ENCODE measurements around the gene ATP9B. TPM values are rescaled to one million over a fixed set of nuclear protein-coding genes. Genes with fewer than 3 reads are reported as not detected.

ATP9B gene
- total RNA-seq, 1 experiment from 2014 or later, result 15.6 TPM

GRCh38 chr18:79111483-79111882, 42.3 kb downstream of the ATP9B start:
- POLR2A ChIA-PET (ENCODE audit: unreplicated experiment), result no interaction called here
- Histone ChIP-seq H3K4me1 (ENCODE audit: insufficient read depth, low read length) (no peaks in the 10 kb centered on the region), H3K9ac (ENCODE audit: low read length) (no peak overlapping the region), H3K4me2 (ENCODE audit: low read length) (no peak overlapping the region), H3K27ac (ENCODE audit: low read length) (no peak overlapping the region), H4K20me1 (ENCODE audit: low read length) (no peaks in the 10 kb centered on the region), H3K9me3 (ENCODE audit: low read length) (no peaks in the 10 kb centered on the region), H2AFZ (ENCODE audit: low read length) (no peak overlapping the region), H3K27me3 (ENCODE audit: low read length) (no peaks in the 10 kb centered on the region), H3K79me2 (ENCODE audit: low read length) (no peaks in the 10 kb centered on the region), H3K9me2 (replicated peaks; ENCODE audit: low read length) (no peaks in the 10 kb centered on the region), H3K4me3 (ENCODE audit: low read length) (no peak overlapping the region), H3K36me3 (ENCODE audit: low read depth, low read length) (no peaks in the 10 kb centered on the region), H3F3A (ENCODE audit: low read length, unreplicated experiment) (no peaks in the 10 kb centered on the region)
- intact Hi-C loops (cut with micrococcal nuclease), result no loop called here
- DNase-seq (no peak), ATAC-seq (no peak)
- no TSS peak for BruUV-seq (replicated peaks)
- CTCF ChIA-PET, result no interaction called here
- no peak for TF ChIP-seq CTCF (conservative IDR thresholded peaks at IDR 0.05; ENCODE audit: low read depth, low read length)
- no peak for TF ChIP-seq EZH2phosphoT487 (IDR thresholded peaks at IDR 0.05; ENCODE audit: borderline replicate concordance, low read length)
- no peak for TF ChIP-seq EZH2 (IDR thresholded peaks at IDR 0.05; ENCODE audit: low read length, unreplicated experiment)

GRCh38 chr18:79117385-79117784, 48.2 kb downstream of the ATP9B start:
- ATAC-seq (no peak), DNase-seq (no peak)
- Histone ChIP-seq H3F3A (ENCODE audit: low read length, unreplicated experiment) (no peaks in the 10 kb centered on the region), H3K4me2 (ENCODE audit: low read length) (no peak overlapping the region), H3K4me1 (ENCODE audit: insufficient read depth, low read length) (no peaks in the 10 kb centered on the region), H3K9ac (ENCODE audit: low read length) (no peak overlapping the region), H2AFZ (ENCODE audit: low read length) (no peak overlapping the region), H3K27ac (ENCODE audit: low read length) (no peak overlapping the region), H3K36me3 (ENCODE audit: low read depth, low read length) (no peaks in the 10 kb centered on the region), H3K27me3 (ENCODE audit: low read length) (no peaks in the 10 kb centered on the region), H3K4me3 (ENCODE audit: low read length) (no peak overlapping the region), H3K9me3 (ENCODE audit: low read length) (no peaks in the 10 kb centered on the region), H4K20me1 (ENCODE audit: low read length) (no peaks in the 10 kb centered on the region), H3K79me2 (ENCODE audit: low read length) (no peaks in the 10 kb centered on the region), H3K9me2 (replicated peaks; ENCODE audit: low read length) (no peaks in the 10 kb centered on the region)
- CTCF ChIA-PET, result no interaction called here
- TF ChIP-seq CTCF (conservative IDR thresholded peaks at IDR 0.05; ENCODE audit: low read depth, low read length) (no peak), EZH2 (IDR thresholded peaks at IDR 0.05; ENCODE audit: low read length, unreplicated experiment) (no peak), EZH2phosphoT487 (IDR thresholded peaks at IDR 0.05; ENCODE audit: borderline replicate concordance, low read length) (no peak)
- POLR2A ChIA-PET (ENCODE audit: unreplicated experiment), result no interaction called here
- intact Hi-C loops (cut with micrococcal nuclease), result no loop called here
- no TSS peak for BruUV-seq (replicated peaks)

- Histone ChIP-seq H3K79me2 (ENCODE audit: low read length) (no peaks in the 10 kb centered on the region), H3K27me3 (ENCODE audit: low read length) (no peaks in the 10 kb centered on the region), H3K9me2 (replicated peaks; ENCODE audit: low read length) (no peaks in the 10 kb centered on the region), H3K27ac (ENCODE audit: low read length) (no peak overlapping the region), H3F3A (ENCODE audit: low read length, unreplicated experiment) (no peaks in the 10 kb centered on the region), H3K4me1 (ENCODE audit: insufficient read depth, low read length) (no peaks in the 10 kb centered on the region), H2AFZ (ENCODE audit: low read length) (no peak overlapping the region), H3K9ac (ENCODE audit: low read length) (no peak overlapping the region), H3K4me2 (ENCODE audit: low read length) (no peak overlapping the region), H3K4me3 (ENCODE audit: low read length) (no peak overlapping the region), H4K20me1 (ENCODE audit: low read length) (no peaks in the 10 kb centered on the region), H3K36me3 (ENCODE audit: low read depth, low read length) (no peaks in the 10 kb centered on the region), H3K9me3 (ENCODE audit: low read length) (no peaks in the 10 kb centered on the region)
- ATAC-seq (no peak), DNase-seq (no peak)
- TF ChIP-seq EZH2 (IDR thresholded peaks at IDR 0.05; ENCODE audit: low read length, unreplicated experiment) (no peak), EZH2phosphoT487 (IDR thresholded peaks at IDR 0.05; ENCODE audit: borderline replicate concordance, low read length) (no peak), CTCF (conservative IDR thresholded peaks at IDR 0.05; ENCODE audit: low read depth, low read length) (no peak)
- CTCF ChIA-PET, result no interaction called here
- POLR2A ChIA-PET (ENCODE audit: unreplicated experiment), result no interaction called here
- no TSS peak for BruUV-seq (replicated peaks)
- intact Hi-C loops (cut with micrococcal nuclease), result no loop called here
Observed at GRCh38 chr18:79117788-79118187, 48.6 kb downstream of the ATP9B start.

Data from PC-3 (cell line).